ENCODE measurements around the gene FRMD4B.

Gene FRMD4B

DNA sequence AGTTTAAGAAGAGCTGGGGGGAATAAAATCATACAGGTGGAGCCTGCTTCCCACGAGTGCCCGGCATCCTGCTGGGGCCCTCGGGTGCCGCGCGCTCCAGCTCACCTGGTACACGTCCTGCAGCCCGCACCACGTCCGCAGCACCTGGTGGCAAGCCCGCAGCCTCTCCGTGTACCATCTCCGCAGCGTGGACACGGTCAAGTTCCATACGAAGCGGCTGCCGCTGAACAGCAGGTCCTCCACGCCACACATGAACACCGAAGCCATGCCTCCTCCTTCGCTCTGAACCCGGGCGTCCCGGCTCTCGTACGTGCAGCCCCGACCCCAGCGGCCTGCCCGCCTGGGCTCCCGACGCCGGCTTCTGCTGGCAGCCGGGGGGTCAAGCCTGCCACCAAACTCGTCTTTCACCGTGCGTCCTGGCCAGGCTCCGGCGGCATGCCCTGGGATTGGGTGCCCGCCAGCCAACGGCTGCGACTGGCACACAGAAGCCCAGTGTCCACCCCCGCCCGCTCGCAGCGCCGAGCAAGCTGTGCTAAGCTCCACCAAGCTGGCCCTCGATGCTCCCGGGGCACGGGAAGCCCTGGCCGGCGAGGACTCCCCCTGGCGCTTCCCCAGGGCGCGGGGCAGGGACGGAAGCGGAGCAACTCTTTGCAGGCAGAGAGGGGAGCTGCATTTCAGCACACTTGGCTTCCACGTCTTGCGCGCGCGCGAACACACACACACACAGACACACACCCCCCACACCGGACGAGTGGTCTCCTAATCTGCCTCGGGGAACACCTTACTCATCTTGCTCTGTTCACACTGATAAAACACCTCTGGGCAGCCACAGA is at the start of gene FRMD4B:
Gene FRMD4B (minus strand): TSS at position 366 of the 833 bp plus-strand sequence. CDS start 99 bp downstream, at position 267.
- DNase-seq, result no peak

DNA sequence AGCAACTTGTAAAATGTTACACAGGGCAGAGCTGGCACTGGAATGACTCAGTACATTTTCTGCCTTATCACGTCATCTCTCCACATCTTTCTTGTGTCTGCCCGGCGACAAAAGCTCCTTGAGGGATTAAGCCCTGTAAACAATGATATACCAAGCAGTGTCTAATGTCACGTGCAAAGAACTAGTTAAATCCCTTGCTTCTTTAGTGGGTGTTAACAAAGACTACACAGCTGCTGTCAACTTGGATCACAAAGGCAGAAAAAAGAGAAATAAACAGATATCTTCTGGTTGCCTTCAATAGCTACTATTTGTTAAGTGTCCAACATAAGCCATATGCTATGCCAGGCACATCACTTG is 48.1 kb upstream of the FRMD4B start:
- DNase-seq, result no peak

DNA sequence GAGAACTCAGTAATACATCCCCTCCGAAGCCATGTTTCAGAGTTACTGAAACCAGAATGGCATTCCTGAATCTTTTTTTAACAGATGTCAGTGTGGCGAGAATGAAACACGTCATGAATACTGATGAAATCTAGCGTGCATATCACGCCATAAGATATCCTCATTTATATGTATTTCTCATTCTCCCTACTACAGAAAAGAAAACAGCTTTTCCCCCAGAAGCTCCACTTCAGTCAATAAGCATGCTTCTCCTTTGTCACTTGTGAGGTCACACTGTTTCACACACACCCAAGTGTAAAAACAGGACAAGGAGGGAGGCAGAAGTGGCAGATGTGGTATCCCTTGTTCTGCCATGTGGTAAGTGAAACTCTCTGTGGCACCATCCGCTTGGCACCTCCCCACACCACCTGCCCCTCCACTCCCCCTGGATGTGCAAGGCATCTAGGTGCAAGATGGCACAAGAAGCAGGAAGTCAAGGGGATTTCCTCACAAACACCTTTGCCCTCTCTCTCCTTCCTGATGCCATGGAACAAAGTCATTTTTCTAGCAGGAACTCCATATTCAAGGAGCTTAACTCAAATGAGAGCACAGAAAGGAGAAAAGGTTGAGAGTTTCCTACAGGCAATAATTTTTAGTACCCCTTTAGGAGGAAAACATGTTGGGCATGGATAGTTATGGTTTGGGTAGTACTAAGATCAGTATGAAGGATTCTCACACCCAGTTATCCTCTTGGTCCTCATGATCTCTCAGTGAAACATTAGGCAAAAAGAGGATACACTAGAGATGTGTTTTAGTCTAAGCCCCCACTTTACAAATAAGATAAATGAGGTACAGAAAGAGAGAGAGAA is 47.5 kb upstream of the FRMD4B start:
- DNase-seq, result no peak

DNA sequence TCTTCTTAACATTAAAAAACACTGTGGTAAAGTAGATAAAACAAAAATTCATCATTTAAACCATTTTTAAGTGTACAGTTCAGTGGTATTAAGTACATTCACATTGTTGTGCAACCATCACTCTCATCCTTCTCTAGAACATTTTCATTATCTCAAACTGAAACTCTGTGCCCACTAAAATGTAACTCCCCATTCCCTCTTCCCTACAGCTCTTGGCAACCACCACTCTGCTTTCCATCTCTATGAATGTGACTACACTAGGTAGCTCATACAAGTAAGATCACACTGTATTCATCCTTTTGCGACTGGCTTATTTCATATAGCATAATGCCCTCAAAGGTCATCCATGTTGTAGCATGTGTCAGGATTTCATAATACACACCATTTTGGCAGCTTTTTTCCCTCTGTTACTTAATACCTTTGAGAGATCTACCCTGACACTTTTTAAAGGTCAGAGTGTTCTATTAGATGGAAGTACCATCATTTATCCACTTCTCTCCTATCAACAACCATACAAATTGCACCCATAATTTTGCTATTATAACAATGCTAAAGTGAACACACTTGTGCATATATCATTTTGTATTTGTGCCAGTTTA is 42.9 kb upstream of the FRMD4B start:
- DNase-seq, result no peak

DNA sequence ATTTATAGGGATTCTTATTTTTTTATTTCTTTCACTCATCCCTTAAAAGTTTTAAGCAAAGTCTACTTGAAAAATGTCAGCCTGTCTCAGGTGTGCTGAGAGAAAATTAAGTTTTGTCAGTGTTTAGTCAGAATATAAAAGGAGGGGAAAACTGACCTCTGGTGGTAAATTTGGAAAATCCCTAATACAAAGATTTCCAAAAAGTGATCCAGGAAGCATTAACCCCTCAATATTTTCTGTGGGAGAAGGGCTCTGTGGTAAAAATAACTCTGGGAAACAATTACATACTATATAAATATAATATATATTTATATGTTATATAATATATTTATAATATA is 41.0 kb upstream of the FRMD4B start:
- no peak for DNase-seq

DNA sequence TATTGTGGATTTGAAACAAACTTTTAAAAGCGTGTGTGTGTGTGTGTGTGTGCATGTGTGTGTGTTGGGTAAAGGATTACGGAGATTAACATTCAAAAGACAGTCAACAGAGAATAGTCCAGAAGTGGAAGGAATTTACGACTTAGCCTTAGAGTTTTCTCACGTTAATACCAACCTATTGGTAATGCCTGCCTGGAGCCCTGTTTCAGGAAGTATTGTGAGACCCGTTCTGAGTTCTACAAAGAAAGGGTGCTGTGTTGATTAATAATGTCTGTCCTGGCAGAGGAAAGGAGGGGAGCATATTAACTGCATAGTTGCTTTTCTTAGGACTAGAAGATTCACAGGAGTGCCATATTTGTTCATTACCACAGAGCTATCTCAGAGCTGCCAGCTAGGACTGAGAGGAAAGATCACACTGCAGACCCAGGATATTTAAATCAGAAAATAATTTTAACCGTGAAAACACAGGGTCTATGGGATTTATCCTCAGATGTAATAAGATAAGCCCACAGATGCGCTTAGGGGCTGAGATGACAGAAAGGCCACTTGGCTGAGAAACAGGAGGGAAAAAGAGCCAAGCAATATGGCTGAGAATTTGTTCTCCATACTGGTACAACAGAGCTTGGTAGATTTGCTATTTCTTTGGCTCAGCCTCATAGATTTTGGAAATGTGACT is 40.5 kb upstream of the FRMD4B start:
- DNase-seq, result no peak

DNA sequence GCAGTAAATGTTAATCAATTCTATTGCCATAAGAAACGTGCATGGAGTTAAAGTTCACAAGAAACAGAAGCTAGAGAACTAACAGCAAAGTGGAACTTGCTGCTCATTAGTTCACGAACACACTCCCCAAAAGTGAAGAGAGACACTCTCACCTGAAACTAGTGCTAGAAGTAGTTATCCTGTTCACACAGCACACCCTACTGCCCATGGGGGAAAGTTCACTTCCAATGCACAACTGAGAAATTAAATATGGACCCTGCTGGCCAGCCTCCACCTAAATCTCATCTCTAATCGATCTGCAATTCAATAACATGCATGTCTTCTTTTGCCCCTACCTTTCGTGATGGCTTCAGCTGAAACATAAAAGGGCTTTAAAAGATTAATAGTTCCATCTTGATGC is 39.4 kb upstream of the FRMD4B start:
- DNase-seq, result no peak

DNA sequence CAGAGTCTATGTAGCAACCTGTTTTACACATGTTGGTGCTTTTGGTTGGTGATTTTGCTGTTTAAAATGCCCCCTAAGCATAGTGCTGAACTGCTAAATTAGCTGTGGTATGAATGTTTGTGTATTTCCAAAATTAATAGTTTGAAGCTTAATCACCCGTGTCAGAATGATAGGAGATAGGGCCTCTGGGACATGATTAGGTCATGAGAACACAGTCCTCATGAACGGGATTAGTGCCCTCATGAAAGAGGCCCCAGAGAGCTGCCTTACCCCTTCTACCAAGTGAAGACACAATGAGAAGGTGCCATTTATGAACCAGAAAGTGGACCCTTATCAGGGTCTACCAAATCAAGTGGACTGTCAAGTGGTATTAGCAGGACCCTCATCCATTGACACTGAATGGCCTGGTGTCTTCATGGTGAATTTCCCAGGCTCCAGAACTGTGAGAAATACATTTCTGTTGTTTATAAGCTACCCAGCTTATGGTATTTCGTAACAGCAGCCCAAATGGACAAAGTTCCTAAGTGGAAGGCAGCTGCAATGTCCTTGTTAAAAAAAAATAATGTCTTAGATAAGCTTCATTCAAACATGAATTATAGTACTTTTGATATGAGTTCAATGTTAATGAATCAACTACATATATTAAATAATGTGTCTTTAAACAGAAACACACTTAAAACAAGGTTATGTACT is 37.7 kb upstream of the FRMD4B start:
- no peak for DNase-seq

DNA sequence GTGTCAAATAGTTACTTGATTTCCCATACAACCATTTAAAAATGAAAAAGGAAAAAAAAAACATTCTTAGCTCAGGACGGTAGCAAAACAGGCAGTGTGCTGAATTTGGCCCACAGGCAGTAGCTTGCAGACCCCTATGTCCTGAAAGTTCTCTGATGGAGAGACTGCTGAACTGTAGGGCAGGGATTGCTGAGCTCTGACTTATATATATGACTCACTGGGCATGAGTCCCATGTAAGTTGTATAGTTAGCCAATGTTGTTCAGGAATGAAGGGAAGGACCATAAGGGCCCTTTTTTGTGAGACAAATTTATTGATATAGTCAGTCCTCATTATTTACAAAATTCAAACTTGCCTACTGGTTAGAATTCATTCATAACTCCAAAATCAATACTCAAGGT is 36.9 kb upstream of the FRMD4B start:
- DNase-seq, result no peak

DNA sequence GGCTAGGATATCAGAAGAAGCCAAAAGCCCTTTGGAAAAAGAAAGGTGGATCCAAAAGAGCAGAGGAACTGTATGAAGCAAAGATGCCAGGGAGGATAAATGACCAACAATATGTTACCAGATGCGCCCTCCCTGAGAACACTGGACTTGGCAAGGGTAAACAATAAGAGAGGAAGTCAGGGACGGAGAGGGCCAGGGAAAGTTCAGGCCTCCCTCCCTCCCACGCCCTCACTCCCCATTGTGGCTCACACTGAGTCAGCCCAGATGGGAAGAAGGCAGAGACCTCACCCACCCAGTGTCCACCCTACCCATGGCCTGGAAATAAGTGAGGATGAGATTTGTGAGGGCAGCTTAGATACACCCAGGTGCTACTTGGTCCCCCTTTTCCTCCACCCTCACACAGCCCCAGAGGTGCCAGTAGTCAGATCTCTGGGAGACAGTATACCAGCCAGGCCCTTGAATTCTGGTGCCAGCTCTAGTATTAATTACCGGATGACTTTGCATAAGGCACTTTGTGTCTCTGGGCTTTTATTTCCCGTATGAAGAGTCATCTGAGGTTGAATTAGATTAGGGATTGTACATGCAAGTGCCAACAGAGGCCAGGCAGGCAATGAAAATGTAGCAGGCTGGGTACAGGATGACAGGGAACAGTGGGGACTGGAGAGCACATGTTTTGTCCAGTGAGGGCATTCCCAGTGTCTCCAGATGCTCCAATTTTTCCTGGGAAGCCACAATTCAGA is 35.1 kb upstream of the FRMD4B start:
- DNase-seq, result no peak

DNA sequence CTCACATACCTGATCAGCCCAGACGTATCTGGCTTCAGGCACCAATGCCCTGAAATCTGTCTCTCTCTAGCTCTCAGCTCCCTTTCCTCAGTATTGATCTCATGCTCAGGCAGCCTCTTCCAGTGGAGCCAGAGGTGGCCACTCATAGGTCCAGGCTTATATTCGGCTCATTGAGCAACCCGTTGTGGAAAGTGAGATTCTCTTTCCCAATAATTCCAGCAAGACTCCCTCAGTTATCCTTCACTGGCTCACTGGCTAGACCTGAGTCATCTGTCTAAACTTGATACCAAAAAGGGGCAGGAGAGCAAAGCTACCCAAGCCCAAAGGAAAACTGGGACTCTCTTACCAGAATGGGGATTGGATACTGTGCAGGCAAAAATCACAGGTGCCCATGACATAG is 33.4 kb upstream of the FRMD4B start:
- DNase-seq, result no peak

DNA sequence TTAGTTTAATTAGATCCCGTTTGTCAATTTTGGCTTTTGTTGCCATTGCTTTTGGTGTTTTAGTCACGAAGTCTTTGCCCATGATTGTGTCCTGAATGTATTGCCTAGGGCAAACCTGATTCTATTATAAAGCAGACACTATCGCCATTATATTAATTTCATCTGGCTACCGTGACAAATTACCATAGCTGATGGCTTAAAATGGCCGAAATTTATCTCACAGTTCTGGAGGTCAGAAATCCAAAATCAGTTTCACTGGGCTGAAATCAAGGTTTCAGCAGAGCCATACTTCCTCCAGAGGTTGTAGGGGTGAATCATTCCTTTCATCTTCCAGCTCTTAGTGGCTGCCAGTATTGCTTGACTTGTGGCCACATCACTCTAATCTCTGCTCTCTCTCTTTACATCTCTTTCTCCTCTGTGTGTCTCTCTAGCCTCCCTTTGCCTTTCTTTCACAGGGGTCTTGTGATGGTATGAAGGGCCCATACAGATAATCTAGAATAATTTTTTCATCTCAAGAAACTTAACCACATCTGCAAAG is 31.7 kb upstream of the FRMD4B start:
- DNase-seq, result no peak

DNA sequence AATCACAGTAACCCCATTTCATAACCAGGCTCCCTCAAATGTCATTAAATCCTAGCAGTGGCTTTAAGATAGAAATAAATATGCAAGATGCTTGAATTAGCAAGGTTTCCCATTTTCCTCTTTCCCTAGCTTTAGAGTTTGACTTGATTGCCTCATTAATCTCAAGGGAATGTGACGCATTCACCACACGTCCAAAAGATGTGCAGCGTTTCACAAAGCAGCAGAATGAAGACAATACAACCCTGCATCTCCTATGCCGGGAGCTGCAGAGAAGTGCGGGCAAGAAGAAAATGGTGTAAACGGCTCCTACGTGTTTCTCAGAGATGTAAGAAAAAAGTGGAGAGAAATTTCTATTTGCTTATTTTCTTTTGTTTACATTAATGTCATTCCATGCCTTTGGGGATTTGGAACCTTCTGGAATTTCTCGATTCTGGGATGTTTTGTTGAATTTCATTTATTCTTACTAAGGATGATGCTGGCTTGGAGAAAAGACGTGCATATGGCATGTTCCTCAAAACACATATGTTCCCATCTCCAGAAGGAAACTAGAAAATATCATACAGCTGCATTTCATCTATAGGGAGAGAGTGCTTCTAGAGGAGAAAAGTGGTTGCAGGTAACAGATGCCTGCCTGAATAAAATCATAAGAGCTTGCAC is 27.8 kb upstream of the FRMD4B start:
- DNase-seq, result no peak

DNA sequence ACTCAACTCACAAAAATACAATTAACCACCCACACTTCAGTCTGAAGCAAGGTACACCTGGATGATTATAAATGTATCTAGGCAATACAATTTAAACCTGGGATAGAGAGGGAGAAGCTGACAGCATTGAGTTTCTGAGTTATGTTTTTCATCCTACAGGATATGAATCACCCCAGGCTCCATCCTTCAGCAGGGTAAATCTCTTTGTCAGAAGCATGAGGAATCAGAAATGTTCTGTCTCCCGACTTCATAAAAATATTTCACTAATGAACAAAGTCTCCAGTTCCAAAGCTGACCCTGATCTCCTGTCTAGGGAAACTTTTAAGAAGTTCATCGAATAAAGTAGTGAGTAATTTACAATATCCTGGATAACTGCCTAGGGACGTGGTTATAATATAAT is 25.5 kb upstream of the FRMD4B start:
- no peak for DNase-seq

DNA sequence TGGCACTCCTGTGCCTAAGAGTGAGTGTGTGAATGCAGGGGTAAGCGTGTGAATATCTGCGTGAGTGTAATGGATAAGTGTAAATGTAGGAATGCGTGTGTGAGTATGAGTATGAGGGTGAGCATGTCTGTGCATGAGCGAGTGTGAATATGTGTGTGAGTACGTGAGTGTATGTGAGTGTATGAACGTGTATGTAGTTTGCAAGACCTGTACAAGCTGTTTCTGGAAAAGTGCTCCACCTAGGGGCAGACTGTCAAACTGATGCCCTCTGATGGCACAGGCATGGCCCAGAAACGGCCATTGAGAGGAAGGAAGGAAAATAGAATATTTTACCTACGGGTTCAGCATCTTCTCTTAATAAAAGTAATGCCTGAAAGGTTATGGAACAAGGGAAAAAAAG is 24.4 kb upstream of the FRMD4B start:
- DNase-seq, result no peak

DNA sequence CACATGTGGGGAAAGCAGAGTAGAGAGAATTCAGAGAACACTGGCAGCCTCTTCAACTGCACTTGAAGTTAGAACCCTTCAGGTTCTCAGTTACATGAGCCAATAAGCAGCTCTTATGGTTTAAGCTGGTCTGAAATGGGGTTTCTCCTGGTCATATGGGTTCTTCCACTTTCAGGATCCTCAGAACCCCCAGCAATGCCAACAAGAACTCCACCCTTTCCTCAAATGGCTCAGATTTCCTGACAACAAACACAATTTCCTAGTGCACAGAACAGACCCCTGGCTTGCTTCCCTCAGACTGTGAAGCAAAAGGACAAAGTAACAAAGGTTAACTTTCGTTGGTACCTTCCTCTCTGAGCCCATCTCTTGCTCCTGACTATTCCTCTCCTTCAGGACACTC is 23.9 kb upstream of the FRMD4B start:
- no peak for DNase-seq

DNA sequence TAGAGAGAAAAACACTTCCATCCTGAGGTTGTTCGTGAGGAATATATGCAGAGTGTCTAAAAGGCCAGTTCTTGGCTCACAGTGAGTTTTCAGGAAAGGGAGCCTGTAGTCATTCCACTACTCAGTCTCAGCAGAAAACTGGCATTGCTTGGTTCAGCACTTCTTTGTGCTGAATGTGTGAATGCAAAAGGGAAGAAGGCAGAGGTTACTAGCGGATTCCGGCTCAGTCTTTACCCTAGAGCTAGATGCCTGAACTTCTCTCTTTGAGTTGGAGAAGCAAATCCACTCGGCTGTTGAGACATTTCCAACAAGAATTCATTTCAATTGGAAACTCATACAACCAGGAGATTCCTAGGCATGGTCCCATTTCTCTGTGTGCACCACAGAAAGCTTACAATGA is 23.1 kb upstream of the FRMD4B start:
- no peak for DNase-seq

DNA sequence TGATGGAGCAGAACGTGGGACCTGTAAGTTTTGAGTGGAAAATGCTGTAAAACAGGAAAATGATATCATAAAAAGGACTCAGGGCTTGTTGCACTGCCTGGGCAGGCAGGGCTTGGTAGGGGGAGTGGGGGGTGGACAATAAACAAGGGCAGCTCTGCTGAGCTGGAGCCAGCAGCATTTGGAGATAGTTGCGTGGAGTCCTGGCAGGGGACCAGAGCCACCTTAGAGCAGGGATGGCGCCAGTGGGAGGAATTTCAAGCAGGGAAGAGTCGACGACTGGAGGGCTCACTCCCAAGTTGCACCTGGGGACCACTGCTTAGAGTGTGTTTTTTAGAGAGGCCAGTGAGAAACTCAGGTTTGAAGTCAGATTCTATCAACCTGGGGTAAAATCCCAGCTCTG is 22.7 kb upstream of the FRMD4B start:
- no peak for DNase-seq

DNA sequence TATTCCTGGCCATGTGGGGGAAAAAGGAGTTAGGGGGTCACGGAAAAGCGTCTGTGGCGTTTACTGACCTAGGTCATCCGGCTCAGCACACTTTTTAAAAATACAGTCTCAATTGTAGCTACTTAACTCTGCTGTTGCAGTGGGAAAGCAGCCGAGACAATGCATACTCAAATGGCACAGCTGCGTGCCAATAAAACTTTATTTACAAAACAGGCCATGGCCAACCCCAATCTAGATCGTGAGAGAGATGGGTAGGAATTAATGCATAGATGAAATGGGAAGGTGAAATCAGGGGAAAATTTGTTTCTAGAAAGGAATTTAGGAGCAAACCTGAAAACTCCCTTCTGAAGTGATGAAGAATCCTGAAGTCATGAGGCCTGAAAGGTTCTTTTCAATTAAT is 22.0 kb upstream of the FRMD4B start:
- DNase-seq, result no peak

DNA sequence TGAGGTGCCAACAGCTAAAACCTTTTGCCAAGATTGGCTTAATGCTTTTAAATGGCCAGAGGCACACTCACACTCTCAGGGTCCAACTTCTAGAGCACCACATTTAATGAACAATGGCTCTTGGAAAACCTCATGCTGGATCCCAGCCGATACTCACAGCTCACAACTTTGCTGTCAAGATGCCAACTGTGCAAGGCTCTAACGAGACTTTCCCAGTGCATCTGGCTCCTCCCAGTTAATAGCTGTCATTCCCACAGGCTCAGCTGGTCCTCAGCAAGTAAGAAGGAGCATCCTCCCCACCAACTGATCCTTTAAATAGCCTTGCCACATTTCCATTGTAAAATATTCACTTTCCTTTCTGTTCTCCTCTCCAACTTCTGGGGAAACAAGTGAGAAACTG is 20.3 kb upstream of the FRMD4B start:
- no peak for DNase-seq

DNA sequence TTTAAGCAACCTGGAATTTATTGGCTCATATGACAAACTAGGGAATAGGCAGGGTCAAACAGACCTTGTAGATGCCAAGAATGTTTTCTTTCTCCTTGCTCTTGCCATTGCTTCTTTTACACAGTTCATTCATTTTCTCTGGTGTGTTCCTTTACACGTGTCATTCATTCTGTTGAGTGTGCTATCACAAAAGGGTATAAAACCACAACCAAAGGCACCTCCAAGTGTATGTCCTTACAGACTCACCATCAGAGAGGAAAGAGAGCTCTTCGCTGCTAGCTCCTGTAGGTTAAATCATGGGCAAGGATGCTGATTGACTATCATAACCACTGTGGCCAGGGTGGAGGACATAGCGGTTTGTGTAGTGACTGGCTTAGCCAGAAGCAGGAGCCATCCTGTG is 19.2 kb upstream of the FRMD4B start:
- DNase-seq, result no peak

Data from NCI-H1694 (cell line).